ENCODE measurements around the gene LDLR.
"Not testable (repeated sequence)": the region's sequence is repeated elsewhere in the genome, so short reads cannot be mapped to it uniquely, and the experiment has no call there.

Gene LDLR

DNA sequence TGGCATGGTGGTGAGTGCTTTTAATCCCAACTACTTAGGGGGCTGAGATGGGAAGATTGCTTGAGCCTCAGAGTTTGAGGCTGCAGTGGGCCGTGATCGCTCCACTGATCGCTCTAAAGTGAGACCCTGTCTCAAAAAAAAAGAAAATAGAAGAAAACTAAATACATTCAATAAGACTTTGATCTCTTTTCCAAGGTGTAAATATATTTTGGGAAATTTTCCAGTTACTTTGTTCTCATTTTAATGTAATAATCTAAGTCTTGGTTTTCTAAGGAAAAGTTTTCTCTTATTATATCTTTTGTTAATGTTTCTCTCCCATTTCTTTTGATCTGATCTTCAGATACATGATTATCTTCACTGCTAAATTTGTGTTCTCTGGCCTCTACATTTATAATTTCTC is 9.6 kb downstream of the LDLR start:
- FAIRE-seq (no peak), DNase-seq (ENCODE audit: insufficient read length, low spot score) (no peak)
- TF ChIP-seq POLR2AphosphoS5 (IDR thresholded peaks at IDR 0.05; ENCODE audit: low read depth, low read length), result no peak

DNA sequence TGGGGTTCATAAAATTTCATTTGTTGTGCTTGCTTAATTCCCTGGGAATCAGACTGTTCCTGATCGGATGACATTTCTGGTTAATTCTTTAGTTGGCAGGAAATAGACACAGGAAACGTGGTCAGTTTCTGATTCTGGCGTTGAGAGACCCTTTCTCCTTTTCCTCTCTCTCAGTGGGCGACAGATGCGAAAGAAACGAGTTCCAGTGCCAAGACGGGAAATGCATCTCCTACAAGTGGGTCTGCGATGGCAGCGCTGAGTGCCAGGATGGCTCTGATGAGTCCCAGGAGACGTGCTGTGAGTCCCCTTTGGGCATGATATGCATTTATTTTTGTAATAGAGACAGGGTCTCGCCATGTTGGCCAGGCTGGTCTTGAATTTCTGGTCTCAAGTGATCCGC is 10.8 kb downstream of the LDLR start:
- DNase-seq (ENCODE audit: insufficient read length, low spot score) (no peak), FAIRE-seq (no peak)
- no peak for TF ChIP-seq SPI1 (IDR thresholded peaks at IDR 0.05; ENCODE audit: low read depth, low read length)
- no peak for TF ChIP-seq POLR2A (IDR thresholded peaks at IDR 0.05; ENCODE audit: low read depth, low read length)
- no peak for TF ChIP-seq POU2F2 (IDR thresholded peaks at IDR 0.05; ENCODE audit: low read depth, low read length)
- no peak for TF ChIP-seq PAX5 (IDR thresholded peaks at IDR 0.05; ENCODE audit: insufficient read depth, low read length, severe bottlenecking)
- no peak for TF ChIP-seq POLR2AphosphoS5 (IDR thresholded peaks at IDR 0.05; ENCODE audit: low read depth, low read length)
- no peak for TF ChIP-seq TAF1 (IDR thresholded peaks at IDR 0.05; ENCODE audit: low read depth, low read length)

DNA sequence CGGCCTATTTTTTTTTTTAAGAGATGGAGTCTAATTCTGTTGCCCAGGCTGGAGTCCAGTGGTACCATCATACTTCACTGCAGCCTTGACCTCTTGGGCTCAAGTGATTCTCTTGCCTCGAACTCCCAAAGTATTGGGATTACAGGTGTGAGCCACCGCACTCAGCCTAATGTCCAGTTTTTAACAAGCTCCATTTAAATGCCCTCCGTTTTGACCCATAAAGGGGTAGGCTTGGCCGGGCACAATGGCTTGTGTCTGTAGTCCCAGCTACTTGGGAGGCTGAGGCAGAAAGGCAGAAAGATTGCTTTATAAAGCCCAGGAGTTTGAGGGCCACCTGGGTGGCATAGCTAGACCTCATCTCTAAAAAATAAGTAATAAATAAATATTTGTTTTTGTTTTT is 11.8 kb downstream of the LDLR start:
- TF ChIP-seq SPI1 (IDR thresholded peaks at IDR 0.05; ENCODE audit: low read depth, low read length) (no peak), POLR2A (IDR thresholded peaks at IDR 0.05; ENCODE audit: low read depth, low read length) (no peak), POU2F2 (IDR thresholded peaks at IDR 0.05; ENCODE audit: low read depth, low read length) (no peak), PAX5 (IDR thresholded peaks at IDR 0.05; ENCODE audit: insufficient read depth, low read length, severe bottlenecking) (no peak), POLR2AphosphoS5 (IDR thresholded peaks at IDR 0.05; ENCODE audit: low read depth, low read length) (no peak), TAF1 (IDR thresholded peaks at IDR 0.05; ENCODE audit: low read depth, low read length) (no peak)
- DNase-seq (ENCODE audit: insufficient read length, low spot score), result no peak
- FAIRE-seq, result no peak

DNA sequence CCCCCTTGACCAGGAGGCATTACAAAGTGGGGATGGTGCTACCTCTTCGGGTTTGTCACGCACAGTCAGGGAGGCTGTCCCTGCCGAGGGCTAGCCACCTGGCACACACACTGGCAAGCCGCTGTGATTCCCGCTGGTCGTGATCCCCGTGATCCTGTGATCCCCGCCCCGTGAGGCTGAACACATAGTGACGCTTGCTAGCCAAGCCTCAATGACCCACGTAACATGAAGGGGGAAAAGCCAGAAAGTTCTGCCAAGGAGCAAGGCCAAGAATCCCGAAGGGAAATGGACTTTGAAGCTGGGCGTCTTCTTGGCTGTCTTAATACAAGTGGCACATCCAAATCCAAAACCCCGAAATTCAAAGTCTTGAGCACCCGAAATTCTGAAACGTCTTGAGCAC is 13.7 kb downstream of the LDLR start:
- DNase-seq (ENCODE audit: insufficient read length, low spot score) (no peak), FAIRE-seq (no peak)
- no peak for TF ChIP-seq POU2F2 (IDR thresholded peaks at IDR 0.05; ENCODE audit: low read depth, low read length)
- TF ChIP-seq PAX5 (IDR thresholded peaks at IDR 0.05; ENCODE audit: insufficient read depth, low read length, severe bottlenecking), result no peak
- TF ChIP-seq POLR2AphosphoS5 (IDR thresholded peaks at IDR 0.05; ENCODE audit: low read depth, low read length), result no peak
- no peak for TF ChIP-seq SPI1 (IDR thresholded peaks at IDR 0.05; ENCODE audit: low read depth, low read length)

DNA sequence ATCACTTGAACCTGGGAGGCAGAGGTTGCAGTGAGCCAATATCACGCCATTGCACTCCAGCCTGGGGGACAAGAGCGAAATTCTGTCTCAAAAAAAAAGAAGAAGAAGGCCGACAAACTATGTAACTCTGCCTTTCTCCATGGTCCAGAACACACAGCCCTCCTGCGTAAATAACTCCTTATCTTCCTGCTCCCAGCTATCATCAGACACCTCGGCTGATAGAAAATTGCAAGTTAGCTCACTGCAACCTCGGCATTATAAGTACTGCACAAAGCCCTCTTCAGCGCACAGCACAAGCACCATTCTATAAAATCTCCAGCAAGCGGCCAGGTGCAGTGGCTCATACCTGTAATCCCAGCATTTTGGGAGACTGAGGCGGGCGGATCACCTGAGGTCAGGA is 14.4 kb downstream of the LDLR start:
- DNase-seq (ENCODE audit: insufficient read length, low spot score); FAIRE-seq: not testable (repeated sequence)

DNA sequence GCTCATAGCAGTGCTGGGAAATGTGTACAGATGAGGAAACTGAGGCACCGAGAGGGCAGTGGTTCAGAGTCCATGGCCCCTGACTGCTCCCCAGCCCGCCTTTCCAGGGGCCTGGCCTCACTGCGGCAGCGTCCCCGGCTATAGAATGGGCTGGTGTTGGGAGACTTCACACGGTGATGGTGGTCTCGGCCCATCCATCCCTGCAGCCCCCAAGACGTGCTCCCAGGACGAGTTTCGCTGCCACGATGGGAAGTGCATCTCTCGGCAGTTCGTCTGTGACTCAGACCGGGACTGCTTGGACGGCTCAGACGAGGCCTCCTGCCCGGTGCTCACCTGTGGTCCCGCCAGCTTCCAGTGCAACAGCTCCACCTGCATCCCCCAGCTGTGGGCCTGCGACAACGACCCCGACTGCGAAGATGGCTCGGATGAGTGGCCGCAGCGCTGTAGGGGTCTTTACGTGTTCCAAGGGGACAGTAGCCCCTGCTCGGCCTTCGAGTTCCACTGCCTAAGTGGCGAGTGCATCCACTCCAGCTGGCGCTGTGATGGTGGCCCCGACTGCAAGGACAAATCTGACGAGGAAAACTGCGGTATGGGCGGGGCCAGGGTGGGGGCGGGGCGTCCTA is 15.9 kb downstream of the LDLR start:
- no peak for TF ChIP-seq POLR2A (IDR thresholded peaks at IDR 0.05; ENCODE audit: low read depth, low read length)
- no peak for TF ChIP-seq PAX5 (IDR thresholded peaks at IDR 0.05; ENCODE audit: insufficient read depth, low read length, severe bottlenecking)
- TF ChIP-seq SPI1 (IDR thresholded peaks at IDR 0.05; ENCODE audit: low read depth, low read length), result no peak
- TF ChIP-seq TAF1 (IDR thresholded peaks at IDR 0.05; ENCODE audit: low read depth, low read length), result no peak
- no peak for TF ChIP-seq POLR2AphosphoS5 (IDR thresholded peaks at IDR 0.05; ENCODE audit: low read depth, low read length)
- no peak for TF ChIP-seq POU2F2 (IDR thresholded peaks at IDR 0.05; ENCODE audit: low read depth, low read length)
- FAIRE-seq (no peak), DNase-seq (ENCODE audit: insufficient read length, low spot score) (no peak)

DNA sequence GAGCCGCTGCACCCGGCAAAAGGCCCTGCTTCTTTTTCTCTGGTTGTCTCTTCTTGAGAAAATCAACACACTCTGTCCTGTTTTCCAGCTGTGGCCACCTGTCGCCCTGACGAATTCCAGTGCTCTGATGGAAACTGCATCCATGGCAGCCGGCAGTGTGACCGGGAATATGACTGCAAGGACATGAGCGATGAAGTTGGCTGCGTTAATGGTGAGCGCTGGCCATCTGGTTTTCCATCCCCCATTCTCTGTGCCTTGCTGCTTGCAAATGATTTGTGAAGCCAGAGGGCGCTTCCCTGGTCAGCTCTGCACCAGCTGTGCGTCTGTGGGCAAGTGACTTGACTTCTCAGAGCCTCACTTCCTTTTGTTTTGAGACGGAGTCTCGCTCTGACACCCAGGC is 17.2 kb downstream of the LDLR start:
- DNase-seq (ENCODE audit: insufficient read length, low spot score), result no peak
- no peak for FAIRE-seq

DNA sequence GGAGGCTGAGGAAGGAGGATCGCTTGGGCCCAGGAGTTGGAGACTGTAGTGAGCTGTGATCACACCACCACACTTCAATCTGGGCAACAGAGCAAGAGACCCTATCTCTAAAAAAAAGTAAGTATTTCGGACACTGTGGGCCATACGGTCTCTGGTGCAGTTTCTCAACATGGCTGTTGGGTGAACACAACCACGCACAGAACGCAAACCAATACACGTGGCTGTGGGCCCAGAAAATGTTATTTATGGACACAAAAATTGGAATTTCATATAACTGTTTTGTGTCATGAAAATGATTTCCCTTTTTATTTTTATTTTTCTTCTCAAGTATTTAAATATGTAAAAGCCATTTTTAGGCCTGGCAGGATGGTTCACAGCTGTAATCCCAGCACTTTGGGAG is 19.5 kb downstream of the LDLR start:
- no peak for TF ChIP-seq POLR2A (IDR thresholded peaks at IDR 0.05; ENCODE audit: low read depth, low read length)
- no peak for TF ChIP-seq POU2F2 (IDR thresholded peaks at IDR 0.05; ENCODE audit: low read depth, low read length)
- TF ChIP-seq SPI1 (IDR thresholded peaks at IDR 0.05; ENCODE audit: low read depth, low read length), result no peak
- TF ChIP-seq POLR2AphosphoS5 (IDR thresholded peaks at IDR 0.05; ENCODE audit: low read depth, low read length), result no peak
- no peak for TF ChIP-seq TAF1 (IDR thresholded peaks at IDR 0.05; ENCODE audit: low read depth, low read length)
- TF ChIP-seq PAX5 (IDR thresholded peaks at IDR 0.05; ENCODE audit: insufficient read depth, low read length, severe bottlenecking), result no peak
- DNase-seq (ENCODE audit: insufficient read length, low spot score) (no peak), FAIRE-seq (no peak)

More for the DNA sequence above, 17.2 kb downstream of the LDLR start:
- TF ChIP-seq TAF1 (IDR thresholded peaks at IDR 0.05; ENCODE audit: low read depth, low read length), result no peak
- TF ChIP-seq POLR2A (IDR thresholded peaks at IDR 0.05; ENCODE audit: low read depth, low read length), result no peak

DNA sequence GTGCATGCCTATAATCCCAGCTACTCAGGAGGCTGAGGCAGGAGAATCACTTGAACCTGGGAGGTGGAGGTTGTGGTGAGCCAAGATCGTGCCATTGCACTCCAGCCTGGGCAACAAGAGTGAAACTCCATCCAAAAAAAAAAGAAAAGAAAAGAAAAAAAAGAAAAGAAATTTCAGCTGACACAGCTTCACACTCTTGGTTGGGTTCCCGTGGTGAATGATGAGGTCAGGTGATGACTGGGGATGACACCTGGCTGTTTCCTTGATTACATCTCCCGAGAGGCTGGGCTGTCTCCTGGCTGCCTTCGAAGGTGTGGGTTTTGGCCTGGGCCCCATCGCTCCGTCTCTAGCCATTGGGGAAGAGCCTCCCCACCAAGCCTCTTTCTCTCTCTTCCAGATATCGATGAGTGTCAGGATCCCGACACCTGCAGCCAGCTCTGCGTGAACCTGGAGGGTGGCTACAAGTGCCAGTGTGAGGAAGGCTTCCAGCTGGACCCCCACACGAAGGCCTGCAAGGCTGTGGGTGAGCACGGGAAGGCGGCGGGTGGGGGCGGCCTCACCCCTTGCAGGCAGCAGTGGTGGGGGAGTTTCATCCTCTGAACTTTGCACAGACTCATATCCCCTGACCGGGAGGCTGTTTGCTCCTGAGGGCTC is 22.0 kb downstream of the LDLR start:
- TF ChIP-seq SPI1 (IDR thresholded peaks at IDR 0.05; ENCODE audit: low read depth, low read length), result no peak
- no peak for TF ChIP-seq POU2F2 (IDR thresholded peaks at IDR 0.05; ENCODE audit: low read depth, low read length)
- TF ChIP-seq TAF1 (IDR thresholded peaks at IDR 0.05; ENCODE audit: low read depth, low read length), result no peak
- TF ChIP-seq PAX5 (IDR thresholded peaks at IDR 0.05; ENCODE audit: insufficient read depth, low read length, severe bottlenecking), result no peak
- TF ChIP-seq POLR2A (IDR thresholded peaks at IDR 0.05; ENCODE audit: low read depth, low read length), result no peak
- TF ChIP-seq POLR2AphosphoS5 (IDR thresholded peaks at IDR 0.05; ENCODE audit: low read depth, low read length), result no peak
- no peak for FAIRE-seq
- DNase-seq (ENCODE audit: insufficient read length, low spot score), result no peak

DNA sequence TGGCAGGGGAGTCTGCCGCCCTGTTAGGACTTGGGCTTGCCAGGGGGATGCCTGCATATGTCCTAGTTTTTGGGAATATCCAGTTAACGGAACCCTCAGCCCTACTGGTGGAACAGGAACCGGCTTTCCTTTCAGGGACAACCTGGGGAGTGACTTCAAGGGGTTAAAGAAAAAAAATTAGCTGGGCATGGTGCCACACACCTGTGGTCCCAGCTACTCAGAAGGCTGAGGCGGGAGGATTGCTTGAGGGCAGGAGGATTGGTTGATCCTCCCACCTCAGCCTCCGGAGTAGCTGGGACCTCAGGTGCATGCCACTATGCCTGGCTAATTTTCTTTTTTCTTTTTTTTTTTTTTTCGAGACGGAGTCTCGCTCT is 22.5 kb downstream of the LDLR start:
- FAIRE-seq (no peak), DNase-seq (ENCODE audit: insufficient read length, low spot score) (no peak)
- TF ChIP-seq PAX5 (IDR thresholded peaks at IDR 0.05; ENCODE audit: insufficient read depth, low read length, severe bottlenecking) (no peak), POU2F2 (IDR thresholded peaks at IDR 0.05; ENCODE audit: low read depth, low read length) (no peak), POLR2A (IDR thresholded peaks at IDR 0.05; ENCODE audit: low read depth, low read length) (no peak), SPI1 (IDR thresholded peaks at IDR 0.05; ENCODE audit: low read depth, low read length) (no peak), POLR2AphosphoS5 (IDR thresholded peaks at IDR 0.05; ENCODE audit: low read depth, low read length) (no peak), TAF1 (IDR thresholded peaks at IDR 0.05; ENCODE audit: low read depth, low read length) (no peak)

Data from GM12891 (cell line).